Measurements from ENCODE around the gene PTPRM.

The PTPRM gene

DNA sequence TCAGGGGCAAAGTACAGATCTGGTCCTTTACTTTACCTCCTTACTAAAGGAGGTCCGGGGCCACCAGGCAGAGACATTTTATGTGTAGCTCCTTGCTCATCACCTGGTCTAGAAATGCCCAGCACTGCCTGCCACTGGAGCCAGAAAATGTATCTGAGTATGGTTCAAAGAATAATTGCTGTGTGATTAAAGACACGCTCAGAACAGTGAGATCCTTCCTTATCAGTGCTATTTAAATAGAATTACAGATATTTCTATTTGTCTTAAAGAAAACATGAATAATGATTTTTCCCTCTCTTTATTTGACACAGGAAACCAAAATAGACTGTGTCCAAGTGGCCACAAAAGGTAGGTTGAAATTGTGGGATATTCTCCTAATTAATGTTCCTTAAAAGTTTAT is 547.4 kb downstream of the PTPRM start:
- DNase-seq (ENCODE audit: low spot score), result no peak

DNA sequence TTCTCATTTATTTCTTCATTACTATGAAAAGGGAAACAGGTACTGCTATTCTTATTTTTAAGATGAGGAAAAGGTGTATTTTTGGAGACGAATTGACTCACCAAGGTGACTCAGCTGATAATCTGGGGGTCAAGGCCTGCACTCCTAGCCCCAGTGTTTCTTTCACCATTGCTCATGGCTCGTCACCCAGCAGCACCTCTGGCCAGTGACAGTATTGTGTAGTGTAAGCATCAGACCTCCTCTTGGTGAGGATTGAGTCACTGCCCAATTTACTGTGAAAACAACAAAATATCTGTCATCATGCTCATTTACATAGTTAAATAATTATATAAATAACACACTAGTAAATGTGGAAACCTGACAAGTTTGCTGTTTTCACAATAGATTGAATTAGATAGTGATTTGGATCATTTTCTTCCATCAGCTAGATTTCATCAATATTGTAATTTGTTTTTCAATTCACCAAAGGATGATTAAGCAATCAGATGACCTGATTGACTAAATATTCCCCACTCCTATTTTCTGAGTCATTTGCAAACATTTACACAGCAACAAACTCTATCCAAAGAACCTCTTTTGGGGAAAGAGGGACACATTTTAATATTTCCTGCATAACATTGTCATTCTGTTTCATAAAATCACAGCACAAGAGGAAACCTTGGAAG is 549.4 kb downstream of the PTPRM start:
- no peak for DNase-seq (ENCODE audit: low spot score)

DNA sequence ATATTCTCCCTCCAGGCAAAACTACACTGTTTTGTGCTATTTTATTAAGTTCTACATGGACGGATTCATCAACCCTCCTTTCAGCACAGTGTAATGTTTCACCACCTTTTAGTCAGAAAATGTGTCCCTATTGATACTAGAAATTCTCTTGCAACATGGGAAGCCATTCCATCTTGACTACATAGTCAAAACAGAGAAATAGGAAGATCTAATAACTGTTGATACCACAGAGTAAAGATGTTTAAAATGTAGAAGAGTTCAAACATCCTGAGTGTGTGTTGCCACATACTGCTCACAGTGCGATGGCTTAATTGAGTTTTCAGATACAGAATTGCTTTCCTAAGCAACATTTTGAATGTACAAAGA is 549.9 kb downstream of the PTPRM start:
- no peak for DNase-seq (ENCODE audit: low spot score)

DNA sequence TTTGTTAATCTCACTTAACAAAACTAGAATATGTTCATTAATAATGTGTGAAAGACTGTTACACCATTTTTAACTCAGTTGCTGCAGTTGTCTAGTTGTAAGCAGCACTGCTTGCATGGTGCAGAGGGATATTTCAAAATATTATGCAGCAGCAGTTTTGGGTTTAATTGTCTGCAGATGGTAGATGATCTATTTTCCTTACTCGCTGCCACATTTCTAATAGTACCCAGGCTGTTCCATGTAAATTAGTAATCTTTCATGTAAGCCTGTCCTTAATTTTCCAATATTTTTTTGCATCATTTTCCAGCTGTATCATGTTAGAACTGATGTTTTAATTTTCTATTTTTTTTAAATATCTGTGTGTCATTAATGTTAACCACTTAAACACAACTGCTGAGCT is 554.0 kb downstream of the PTPRM start:
- no peak for DNase-seq (ENCODE audit: low spot score)

DNA sequence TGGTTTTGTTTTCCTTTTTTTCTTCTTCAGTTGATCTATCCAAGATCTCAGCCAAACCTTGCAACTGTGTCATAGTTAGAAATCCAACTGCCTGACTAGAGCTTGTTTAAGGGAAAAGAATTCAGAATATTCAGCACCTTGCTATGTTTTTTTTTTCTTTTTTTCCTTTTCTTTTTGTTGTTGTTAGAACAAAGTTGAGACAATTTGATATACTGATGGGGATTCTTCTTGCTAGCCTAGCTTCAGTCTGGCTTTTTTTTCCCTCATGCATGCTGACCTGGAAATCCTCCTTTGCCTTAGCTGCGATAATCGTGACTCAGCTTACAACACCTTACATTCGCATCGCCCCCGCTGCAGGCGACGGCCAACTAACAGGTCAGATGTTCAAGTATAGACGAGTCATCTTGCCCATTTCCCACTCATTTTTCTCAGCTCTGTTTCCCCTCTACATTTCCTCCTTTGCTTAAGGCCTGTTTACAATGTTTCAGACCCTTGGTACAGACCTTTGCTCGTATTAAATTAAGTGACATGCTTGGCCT is 554.9 kb downstream of the PTPRM start:
- no peak for DNase-seq (ENCODE audit: low spot score)

DNA sequence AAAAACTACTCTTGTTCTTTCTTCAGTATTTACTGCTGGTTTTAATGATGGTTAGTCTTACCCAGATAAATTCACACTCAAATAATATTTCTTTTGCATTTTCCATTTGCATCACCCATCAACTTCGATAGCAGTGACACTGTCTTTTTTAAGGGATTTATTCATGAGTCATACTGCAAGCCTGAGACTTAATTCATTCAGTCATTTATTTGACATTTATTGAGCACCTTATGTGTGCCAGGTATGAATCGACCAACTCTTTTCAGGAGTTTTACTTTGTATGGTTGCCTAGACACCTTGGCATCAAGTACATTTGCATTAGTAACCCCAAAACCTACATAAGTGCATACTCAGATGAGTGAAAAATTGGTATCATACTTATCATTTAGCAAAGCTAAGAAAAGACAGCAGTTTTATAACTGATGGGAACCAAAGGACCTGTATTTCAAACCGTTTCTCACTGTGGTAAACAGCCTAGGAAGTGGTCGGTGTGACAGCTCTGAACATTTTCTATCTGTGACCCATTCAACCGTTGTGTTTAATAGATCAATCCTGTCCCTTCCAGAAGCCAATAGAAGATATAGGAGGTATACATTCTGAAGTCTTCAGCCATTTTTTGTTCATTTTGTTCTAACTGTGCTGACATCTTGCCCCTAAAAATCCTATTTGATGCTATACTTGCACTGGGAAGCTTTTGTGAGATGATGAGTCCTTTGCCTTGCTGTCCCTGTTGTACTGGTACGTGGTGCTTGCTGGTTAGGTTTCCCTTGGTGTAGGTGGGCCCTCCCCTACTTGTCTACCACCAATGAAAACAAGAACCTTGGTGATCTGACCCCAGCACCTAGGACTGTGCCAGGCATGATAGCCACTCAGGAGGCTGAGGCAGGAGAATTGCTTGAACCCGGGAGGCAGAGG is 557.4 kb downstream of the PTPRM start:
- DNase-seq (ENCODE audit: low spot score), result no peak

DNA sequence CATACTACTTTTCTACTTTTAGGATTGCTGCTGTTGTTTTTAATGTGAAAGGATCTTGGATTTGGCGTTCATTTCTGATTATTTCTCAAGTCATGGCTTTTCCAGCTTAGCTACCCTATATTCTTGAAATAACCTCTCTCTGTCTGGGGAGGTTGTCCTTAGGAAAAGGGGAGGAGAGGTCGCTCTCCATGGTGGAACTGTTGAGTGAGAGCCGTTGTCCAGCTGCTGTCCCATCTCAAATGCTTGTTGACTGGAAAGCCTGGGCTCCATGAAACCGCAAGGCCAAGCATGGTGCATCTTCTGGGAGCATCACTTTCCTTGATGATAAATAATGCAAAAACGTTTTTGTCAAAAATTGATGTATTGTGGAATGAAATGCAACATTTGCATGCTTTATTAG is 563.0 kb downstream of the PTPRM start:
- no peak for DNase-seq (ENCODE audit: low spot score)

DNA sequence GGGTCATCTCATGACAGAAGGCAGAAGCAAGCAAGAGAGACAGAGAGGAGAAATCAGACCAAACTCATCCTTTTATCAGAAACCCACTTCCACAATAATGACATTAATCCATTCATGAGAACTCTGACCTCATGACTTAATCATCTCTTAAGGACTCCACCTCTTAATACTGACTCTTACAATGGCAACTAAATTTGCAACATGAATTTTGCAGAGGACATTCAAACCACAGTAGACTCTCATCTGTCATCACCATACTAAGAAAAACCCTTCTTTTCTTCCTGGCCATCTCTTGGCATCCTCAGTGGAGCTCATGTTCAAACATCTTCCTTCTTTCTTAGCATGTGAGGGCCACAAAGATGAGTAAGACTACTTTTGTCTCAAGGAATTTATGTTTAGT is 565.9 kb downstream of the PTPRM start:
- DNase-seq (ENCODE audit: low spot score), result no peak

DNA sequence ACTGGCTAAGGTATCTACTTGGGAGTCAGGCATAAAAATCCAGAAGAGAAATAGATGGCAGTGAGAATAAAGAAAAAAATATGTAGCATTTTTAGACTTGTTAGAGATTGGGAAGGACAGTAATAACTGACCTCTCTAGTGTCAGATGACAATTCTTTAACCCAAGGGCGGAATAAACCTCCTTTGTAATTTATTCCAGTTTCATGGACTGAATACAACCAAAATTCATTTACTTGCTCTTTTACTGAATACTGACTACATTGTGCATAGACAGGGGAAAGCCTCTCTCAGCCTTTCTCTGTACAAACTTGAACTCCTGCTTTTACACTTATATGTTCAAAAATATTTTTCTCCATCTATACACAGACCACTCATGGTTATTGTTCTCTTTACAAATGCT is 566.8 kb downstream of the PTPRM start:
- DNase-seq (ENCODE audit: low spot score), result no peak

DNA sequence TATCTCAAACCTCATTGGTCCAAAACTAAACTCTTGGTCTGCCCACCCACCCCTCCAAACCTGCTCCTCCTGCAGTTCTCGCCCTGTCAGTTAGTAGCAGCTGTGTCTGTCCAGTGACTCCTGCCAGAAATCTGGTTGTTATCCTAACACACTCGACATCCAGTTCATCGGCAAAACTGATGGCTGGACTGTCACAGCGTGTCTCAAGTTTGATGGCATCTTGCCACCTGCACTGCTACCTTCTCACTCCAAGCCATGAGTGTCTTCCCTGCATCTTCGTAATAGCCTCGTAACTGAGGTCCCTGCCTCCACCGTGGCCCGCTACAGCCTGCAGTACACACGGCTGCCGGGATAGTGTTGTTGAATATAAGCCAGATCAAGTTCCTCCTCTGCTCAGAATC is 572.0 kb downstream of the PTPRM start:
- DNase-seq (ENCODE audit: low spot score), result no peak

DNA sequence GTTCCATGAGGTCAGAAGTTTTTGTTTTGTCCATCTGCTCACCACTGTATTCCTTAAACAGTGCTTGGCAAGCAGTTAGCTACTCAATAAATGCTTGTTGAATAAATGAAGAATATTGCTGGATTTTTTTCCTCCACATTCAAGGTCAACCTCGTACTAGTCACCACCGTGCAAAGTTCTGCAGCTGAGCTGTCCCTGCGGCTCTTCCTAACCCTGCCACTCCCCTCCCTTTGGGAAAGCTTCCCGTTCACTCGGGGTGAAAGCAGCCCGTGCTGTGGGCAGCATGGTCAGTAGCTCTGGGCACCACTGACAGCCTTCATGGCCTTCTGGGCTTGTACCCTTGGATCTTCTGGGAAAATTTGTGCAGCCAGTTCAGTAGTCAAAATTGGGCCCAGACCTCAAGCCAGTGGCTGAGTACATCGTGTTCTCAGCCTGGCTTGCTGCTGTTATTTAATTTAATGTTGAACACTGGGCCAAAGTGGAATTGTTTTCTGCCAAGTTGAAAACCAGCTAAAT is 572.8 kb downstream of the PTPRM start:
- peak; percentile 35 for DNase-seq (ENCODE audit: low spot score)

DNA sequence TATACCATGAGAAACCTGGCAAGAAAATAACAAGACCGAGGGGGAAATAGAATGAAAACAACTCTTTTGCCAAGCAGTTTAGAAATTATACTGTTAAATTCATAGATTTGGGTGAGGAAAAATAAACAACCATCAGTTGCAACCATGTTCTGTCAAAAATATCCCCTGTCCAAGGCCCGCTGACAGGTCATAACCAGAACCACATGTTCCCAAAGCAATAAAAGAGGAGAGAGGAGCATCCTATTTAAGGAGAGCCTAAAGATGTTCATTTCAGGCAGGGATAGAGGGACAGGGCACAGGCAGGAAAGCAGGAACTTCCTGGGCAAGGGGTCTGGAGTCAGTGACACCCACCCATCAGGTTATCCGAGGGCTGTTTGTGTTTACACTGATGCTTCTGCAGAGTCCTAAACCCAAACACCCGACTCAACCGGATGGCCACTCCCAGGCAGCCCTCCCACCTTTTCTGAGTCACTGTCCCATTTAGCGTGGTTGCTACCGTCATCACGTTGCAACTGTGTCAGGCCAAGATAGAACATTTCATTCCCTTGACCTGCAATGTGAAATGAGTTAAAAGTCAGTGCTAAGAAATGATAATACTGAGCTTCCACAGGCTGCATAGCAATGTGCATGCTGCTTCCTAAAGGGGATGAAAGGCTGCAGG is 573.9 kb downstream of the PTPRM start:
- DNase-seq (ENCODE audit: low spot score), result no peak

DNA sequence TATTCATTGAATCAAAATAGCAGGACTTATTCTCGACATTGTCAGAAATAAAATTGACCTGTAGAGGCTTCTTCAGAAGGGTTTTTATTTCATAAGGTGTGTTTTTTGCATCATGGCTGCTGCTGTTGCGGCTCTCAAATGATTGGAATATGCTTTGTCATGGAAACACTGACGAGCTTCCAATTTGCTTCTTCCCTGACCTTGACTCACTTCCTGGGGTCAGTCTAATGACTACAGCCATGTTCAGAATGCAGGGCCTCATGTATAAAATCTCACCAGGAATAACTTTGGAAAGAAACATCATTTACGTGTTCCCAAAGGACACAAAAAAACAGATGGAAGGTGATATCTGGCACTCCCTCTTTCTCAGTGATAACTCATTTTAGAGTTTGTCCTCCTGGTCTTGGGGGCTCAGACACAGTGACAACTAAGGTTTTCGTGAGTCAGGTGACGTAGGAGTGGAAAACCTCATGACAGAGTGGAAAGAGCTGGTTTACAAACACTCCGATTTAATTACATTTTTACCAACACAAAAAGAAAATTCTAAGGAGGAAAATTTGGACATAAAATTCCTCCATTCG is 575.1 kb downstream of the PTPRM start:
- no peak for DNase-seq (ENCODE audit: low spot score)

DNA sequence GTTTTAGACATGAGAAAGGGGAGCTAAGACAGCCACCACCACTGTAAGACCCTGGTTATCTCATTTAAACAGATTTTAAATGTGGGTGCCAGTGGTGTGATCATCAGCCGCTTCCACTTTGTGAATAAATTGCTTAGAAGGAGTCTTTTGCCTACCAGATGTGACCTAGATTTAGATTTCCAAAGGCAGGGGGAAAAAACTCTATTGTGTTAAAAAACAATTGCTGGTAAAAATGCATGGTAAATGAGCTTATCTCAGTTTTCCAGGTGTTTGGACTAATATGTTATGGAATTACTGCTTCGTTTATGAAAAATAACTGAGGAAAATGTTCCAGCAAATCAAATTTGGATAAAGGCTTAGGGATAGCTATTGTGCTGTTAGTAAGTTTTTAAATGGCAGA is 575.8 kb downstream of the PTPRM start:
- no peak for DNase-seq (ENCODE audit: low spot score)

DNA sequence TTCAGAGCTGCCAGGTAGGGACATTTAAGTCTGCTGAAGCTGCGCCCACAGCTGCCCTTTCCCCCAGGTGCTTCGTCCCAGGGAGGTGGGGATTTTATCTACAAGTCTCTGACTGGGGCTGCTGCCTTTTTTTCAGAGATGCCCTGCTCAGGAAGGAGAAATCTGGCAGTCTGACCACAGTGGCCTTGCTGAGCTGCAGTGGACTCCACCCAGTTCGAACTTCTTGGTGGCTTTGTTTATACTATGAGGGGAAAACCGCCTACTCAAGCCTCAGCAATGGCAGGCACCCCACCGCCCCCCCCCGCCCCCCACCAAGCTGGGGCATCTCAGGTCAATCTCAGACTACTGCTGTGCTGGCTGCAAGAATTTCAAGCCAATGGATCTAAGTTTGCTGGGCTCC is 584.1 kb downstream of the PTPRM start:
- DNase-seq (ENCODE audit: low spot score), result no peak

DNA sequence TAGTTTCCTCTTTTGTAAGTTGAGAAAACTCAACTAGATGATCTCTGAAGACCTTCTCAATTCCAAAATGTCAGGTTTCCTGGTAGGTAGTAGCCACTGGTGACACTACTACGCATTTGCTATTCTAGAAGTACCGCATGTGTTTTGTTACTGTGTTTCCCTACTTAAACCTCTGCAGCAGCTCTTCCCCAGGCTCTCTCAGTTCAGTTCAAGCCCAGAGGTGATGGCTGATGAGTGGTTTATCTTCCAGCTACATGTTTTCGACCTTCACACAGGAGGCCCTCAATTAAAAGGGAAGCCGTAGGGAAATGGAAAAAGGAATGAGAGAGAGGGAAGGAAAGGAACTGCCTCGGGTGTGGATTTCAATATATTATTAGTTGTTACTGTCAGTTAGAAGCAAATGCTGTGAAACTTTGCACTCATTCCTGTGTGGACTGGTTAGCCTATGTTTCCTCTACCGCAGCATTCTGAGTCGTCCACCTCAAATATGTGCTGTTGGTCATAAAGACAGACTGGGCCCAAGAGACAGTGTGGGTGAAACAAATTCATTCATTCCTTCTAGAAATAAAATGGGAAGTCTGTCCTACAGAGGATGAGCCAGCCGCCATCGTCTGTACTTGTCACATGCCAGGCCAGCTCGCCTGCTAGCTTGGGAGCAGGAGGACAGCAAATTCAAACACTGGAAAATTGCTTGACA is 586.9 kb downstream of the PTPRM start:
- no peak for DNase-seq (ENCODE audit: low spot score)

DNA sequence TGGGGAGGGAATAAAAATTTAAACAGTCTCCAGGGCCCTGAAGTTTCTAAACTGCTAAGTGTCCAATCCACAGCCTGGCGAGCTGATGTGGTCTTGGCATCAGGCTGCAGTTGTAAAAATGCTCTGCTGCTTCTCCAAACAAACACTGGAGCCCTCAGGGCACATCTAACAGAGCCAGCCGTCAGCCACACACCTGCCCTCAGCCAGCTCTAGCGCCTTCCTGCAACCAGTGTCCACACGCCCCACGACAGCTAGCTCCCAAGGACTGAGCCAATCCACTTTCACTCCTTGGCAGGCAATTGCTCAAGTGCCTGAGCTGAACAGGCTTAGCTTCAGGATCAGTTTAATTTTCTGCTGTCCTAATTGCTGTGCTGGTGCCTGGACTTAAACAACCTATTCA is 595.7 kb downstream of the PTPRM start:
- no peak for DNase-seq (ENCODE audit: low spot score)

DNA sequence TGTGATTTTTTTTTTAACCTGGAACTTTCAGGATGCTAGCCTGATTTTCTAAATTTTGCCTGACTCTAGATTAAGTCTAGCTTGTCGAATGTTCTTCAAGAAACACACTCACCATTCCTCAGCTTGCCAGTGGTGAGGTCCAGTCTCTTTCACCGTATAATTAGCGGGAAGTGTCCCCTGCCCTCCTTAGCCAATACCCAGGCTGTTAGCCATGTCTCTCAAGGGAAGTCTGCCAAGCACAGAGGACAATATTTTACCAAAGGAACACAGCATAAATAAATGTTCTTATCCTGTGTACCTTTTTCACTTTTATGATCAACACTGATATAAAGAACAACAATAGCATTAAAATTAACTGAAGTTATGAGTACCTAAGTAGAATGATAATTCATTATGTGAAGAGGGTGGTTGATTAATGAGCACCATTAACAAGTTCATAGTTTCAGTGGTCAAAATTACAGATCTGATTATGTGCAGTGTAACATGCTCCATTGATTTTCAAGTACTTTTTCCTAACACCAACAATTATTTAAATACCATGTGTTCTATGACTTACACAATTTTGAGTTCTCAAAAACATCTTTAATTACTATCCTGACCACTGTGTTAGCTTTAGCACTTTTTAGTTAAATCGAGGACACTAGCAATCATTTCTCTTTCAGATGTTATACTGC is 596.3 kb downstream of the PTPRM start:
- DNase-seq (ENCODE audit: low spot score), result no peak

DNA sequence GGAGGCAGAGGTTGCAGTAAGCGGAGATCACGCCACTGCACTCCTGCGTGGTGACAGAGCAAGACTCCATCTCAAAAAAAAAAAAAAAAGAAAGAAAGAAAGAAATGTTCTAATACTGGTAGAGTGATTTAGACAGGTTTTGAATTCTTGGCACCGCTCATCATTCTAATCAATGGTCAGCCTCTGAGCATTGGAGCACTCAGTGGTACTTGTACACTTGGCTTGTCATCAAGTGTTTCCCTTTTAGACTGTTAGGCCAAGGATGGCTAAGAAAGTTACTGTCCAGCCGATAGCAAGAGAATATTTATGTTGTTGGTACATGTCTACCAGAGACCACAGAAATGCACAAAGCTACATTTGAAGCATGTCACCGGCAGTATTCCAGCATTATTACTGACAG is 598.0 kb downstream of the PTPRM start:
- no peak for DNase-seq (ENCODE audit: low spot score)

DNA sequence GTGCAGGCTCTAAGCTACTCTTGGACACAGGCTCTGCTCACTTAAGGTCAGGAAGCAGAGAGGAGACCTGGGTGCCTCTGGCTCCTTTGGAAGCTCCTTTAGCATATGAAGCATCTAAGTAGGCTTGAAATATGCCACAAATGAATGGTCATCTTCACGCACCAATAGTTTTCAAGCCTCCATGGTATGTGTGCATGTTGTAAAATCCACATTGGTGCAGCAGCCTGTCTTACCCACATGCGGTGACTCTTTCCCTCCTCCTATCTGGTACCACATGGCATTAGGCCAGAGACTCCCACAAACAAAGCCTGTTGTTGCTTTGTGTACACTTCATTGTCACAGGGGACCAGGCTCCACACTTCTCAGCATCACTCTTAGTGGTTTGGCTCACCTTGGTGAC is 599.9 kb downstream of the PTPRM start:
- no peak for DNase-seq (ENCODE audit: low spot score)

DNA sequence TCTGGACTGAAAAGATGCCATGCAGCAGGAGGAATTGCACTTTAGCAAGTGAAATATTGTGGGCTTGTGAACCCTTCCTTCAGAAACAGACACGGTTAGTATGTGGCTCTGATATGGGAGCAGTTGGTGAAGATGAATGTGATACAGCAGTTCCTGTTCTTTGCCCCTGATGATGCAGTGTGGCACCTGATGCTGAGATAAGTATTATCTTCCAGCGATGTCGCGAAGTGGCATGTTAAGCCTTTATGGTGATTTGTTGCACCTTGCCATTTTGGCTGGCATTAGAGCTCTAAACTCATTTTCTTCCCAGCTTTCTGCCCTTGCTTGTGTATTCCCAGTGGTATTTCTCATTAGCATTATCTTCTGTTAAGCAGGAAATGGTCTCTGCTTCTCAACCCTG is 600.6 kb downstream of the PTPRM start:
- no peak for DNase-seq (ENCODE audit: low spot score)
